ENCODE measurements around the gene HS3ST2.

The HS3ST2 gene

DNA sequence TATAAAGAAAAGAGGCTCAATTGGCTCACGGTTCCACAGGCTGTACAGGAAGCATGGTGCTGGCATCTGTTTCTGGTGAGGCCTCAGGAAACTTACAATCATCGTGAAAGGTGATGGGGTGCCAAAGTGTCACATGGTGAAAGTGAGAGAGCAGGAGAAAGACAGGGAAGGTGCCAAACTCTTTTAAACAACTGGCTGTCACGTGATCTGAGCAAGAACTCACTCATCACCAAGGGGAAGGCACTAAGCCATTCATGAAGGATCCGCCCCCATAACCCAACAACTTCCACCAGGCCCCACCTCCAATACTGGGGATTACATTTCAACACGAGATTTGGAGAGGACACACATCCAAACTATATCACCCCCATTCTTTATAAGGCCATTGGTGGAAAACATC, 28.4 kb upstream of the HS3ST2 start:
- H3K27ac ChIP-seq (ENCODE audit: low read depth, low read length): no peak overlapping the region
- H3K9ac ChIP-seq (ENCODE audit: low read length): no peak overlapping the region
- H3K9me2 ChIP-seq (replicated peaks; ENCODE audit: insufficient read depth, low read length): no peaks in the 10 kb centered on the region
- H3F3A ChIP-seq (ENCODE audit: insufficient read depth): no peaks in the 10 kb centered on the region
- H3K27me3 ChIP-seq (ENCODE audit: low read length): peaks cover 3% of the 10 kb centered on the region; the same call in 1 of the 2 replicates
- no peak overlapping the region for H2AFZ ChIP-seq (ENCODE audit: low read depth, low read length, severe bottlenecking)
- H4K20me1 ChIP-seq (ENCODE audit: low read depth, low read length): no peaks in the 10 kb centered on the region
- no peaks in the 10 kb centered on the region for H3K79me2 ChIP-seq (ENCODE audit: insufficient read depth, low read length)
- H3K4me2 ChIP-seq (ENCODE audit: low read depth, low read length, poor library complexity, severe bottlenecking): no peak overlapping the region
- H3K4me3 ChIP-seq (ENCODE audit: insufficient read depth, low read length, poor library complexity, severe bottlenecking): no peak overlapping the region
- H3K36me3 ChIP-seq (ENCODE audit: low read length): no peaks in the 10 kb centered on the region
- TF ChIP-seq, protein P1, sequence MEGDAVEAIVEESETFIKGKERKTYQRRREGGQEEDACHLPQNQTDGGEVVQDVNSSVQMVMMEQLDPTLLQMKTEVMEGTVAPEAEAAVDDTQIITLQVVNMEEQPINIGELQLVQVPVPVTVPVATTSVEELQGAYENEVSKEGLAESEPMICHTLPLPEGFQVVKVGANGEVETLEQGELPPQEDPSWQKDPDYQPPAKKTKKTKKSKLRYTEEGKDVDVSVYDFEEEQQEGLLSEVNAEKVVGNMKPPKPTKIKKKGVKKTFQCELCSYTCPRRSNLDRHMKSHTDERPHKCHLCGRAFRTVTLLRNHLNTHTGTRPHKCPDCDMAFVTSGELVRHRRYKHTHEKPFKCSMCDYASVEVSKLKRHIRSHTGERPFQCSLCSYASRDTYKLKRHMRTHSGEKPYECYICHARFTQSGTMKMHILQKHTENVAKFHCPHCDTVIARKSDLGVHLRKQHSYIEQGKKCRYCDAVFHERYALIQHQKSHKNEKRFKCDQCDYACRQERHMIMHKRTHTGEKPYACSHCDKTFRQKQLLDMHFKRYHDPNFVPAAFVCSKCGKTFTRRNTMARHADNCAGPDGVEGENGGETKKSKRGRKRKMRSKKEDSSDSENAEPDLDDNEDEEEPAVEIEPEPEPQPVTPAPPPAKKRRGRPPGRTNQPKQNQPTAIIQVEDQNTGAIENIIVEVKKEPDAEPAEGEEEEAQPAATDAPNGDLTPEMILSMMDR (IDR thresholded peaks at IDR 0.05; ENCODE audit: insufficient read depth, low read length, poor library complexity, severe bottlenecking): no peak
- no peak for TF ChIP-seq EZH2phosphoT487 (conservative IDR thresholded peaks at IDR 0.05; ENCODE audit: low read length)
- H3K9me3 ChIP-seq (ENCODE audit: insufficient read depth, low read length): no peaks in the 10 kb centered on the region

DNA sequence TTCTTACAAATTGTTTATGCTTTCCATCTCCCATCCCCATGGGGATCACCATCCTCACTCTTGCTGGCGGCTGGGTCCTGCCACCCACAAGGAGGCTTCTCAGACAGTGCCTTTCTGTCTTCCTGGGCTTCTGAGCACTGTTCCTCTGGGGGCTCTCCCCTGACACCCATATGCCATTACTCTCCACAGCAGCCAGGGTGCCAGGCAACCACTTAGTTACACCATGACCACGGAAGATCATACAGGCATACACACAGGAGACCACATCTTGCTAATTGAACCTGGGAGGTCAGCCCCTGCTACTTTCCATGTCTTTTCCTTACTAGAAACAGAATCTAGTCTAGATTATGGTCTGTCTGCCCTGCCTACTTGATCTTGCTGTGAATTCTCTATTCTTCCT, 27.7 kb upstream of the HS3ST2 start:
- TF ChIP-seq EZH2phosphoT487 (conservative IDR thresholded peaks at IDR 0.05; ENCODE audit: low read length): no peak
- TF ChIP-seq, protein P1 (IDR thresholded peaks at IDR 0.05; ENCODE audit: insufficient read depth, low read length, poor library complexity, severe bottlenecking): no peak
- no peaks in the 10 kb centered on the region for H3K9me2 ChIP-seq (replicated peaks; ENCODE audit: insufficient read depth, low read length)
- peaks cover 3% of the 10 kb centered on the region; the same call in 1 of the 2 replicates for H3K27me3 ChIP-seq (ENCODE audit: low read length)
- no peak overlapping the region for H2AFZ ChIP-seq (ENCODE audit: low read depth, low read length, severe bottlenecking)
- H3K9ac ChIP-seq (ENCODE audit: low read length): no peak overlapping the region
- H3K4me2 ChIP-seq (ENCODE audit: low read depth, low read length, poor library complexity, severe bottlenecking): no peak overlapping the region
- no peaks in the 10 kb centered on the region for H3K79me2 ChIP-seq (ENCODE audit: insufficient read depth, low read length)
- no peaks in the 10 kb centered on the region for H4K20me1 ChIP-seq (ENCODE audit: low read depth, low read length)
- no peaks in the 10 kb centered on the region for H3K36me3 ChIP-seq (ENCODE audit: low read length)
- no peaks in the 10 kb centered on the region for H3K9me3 ChIP-seq (ENCODE audit: insufficient read depth, low read length)
- no peaks in the 10 kb centered on the region for H3F3A ChIP-seq (ENCODE audit: insufficient read depth)
- H3K4me3 ChIP-seq (ENCODE audit: insufficient read depth, low read length, poor library complexity, severe bottlenecking): no peak overlapping the region
- H3K27ac ChIP-seq (ENCODE audit: low read depth, low read length): no peak overlapping the region

DNA sequence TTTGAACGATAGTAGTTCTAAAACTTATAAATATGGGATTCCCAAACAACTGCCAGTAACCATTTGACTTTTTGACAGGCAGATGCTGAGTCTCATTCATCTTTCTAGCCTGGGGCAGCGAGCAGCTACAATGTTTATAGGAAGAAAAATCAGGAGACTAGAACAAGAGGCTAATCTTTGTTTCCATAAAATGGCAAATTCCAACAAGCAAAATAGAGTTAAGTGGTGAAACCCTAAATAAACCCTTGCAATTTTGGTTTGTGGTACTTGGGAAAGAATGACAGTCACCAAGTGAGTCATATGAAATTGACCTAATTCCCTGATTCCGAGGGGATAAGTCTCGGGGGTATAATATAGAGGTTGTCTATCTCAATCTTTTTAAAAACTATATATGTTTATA, 27.3 kb upstream of the HS3ST2 start:
- Histone ChIP-seq H2AFZ (ENCODE audit: low read depth, low read length, severe bottlenecking) (no peak overlapping the region), H3K36me3 (ENCODE audit: low read length) (no peaks in the 10 kb centered on the region), H3F3A (ENCODE audit: insufficient read depth) (no peaks in the 10 kb centered on the region), H3K9ac (ENCODE audit: low read length) (no peak overlapping the region), H4K20me1 (ENCODE audit: low read depth, low read length) (no peaks in the 10 kb centered on the region), H3K27me3 (ENCODE audit: low read length) (peaks cover 3% of the 10 kb centered on the region; the same call in 1 of the 2 replicates), H3K27ac (ENCODE audit: low read depth, low read length) (no peak overlapping the region), H3K79me2 (ENCODE audit: insufficient read depth, low read length) (no peaks in the 10 kb centered on the region), H3K4me3 (ENCODE audit: insufficient read depth, low read length, poor library complexity, severe bottlenecking) (no peak overlapping the region), H3K4me2 (ENCODE audit: low read depth, low read length, poor library complexity, severe bottlenecking) (no peak overlapping the region), H3K9me3 (ENCODE audit: insufficient read depth, low read length) (no peaks in the 10 kb centered on the region), H3K9me2 (replicated peaks; ENCODE audit: insufficient read depth, low read length) (no peaks in the 10 kb centered on the region)
- TF ChIP-seq, protein P1 (IDR thresholded peaks at IDR 0.05; ENCODE audit: insufficient read depth, low read length, poor library complexity, severe bottlenecking): no peak
- no peak for TF ChIP-seq EZH2phosphoT487 (conservative IDR thresholded peaks at IDR 0.05; ENCODE audit: low read length)
